Gastroesophageal sphincter (tissue), 3 donors: ENCODE results near the gene CD48.

ENCODE experiments used
- EP300 ChIP-seq: sonication (generic); formaldehyde crosslinking; IDR thresholded peaks from one replicate; pipeline ENCODE4 v1.6.1; 2017; ENCODE audit warnings: antibody characterized with exemption, mild to moderate bottlenecking
- POLR2A ChIP-seq, 2 donors: fragments of 450-650 bp; IDR thresholded peaks; one replicate each; pipeline ENCODE4 v1.6.1; 2017; ENCODE audit warnings: antibody characterized with exemption in 2 of 2, mild to moderate bottlenecking in 2 of 2, moderate library complexity in 1 of 2
- POLR2AphosphoS5 ChIP-seq: sonication (generic); formaldehyde crosslinking; IDR thresholded peaks from one replicate; pipeline ENCODE4 v1.6.1; 2017; ENCODE audit warnings: antibody characterized with exemption
- TF ChIP-seq, protein P1 (sequence below), 4 experiments: fragments of 200-600 bp in 2 of 4; fragments of 450-650 bp in 2 of 4; sonication (generic) in 1 of 4; IDR thresholded peaks; one replicate each; pipeline ENCODE4 v1.5.1; 2017 to 2019; ENCODE audit warnings: antibody characterized with exemption in 4 of 4, mild to moderate bottlenecking in 2 of 4, moderate library complexity in 2 of 4

DNA sequence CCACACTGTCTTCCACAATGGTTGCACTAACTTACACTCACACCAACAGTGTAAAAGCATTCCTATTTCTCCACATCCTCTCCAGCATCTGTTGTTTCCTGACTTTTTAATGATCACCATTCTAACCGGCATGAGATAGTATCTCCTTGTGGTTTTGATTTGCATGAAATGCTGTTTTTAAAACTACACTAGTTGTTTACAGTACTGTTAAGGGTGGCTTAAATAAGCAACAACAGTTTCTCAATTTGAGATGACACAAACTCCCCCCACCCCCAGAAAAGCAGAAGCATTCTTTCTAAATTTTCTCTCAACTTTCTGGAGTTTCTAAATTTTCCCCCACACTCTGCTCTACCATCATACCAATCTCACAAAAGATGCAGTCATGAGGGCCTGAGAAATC, 20.4 kb upstream of the CD48 start:
- no peak for TF ChIP-seq EP300
- TF ChIP-seq, protein P1, sequence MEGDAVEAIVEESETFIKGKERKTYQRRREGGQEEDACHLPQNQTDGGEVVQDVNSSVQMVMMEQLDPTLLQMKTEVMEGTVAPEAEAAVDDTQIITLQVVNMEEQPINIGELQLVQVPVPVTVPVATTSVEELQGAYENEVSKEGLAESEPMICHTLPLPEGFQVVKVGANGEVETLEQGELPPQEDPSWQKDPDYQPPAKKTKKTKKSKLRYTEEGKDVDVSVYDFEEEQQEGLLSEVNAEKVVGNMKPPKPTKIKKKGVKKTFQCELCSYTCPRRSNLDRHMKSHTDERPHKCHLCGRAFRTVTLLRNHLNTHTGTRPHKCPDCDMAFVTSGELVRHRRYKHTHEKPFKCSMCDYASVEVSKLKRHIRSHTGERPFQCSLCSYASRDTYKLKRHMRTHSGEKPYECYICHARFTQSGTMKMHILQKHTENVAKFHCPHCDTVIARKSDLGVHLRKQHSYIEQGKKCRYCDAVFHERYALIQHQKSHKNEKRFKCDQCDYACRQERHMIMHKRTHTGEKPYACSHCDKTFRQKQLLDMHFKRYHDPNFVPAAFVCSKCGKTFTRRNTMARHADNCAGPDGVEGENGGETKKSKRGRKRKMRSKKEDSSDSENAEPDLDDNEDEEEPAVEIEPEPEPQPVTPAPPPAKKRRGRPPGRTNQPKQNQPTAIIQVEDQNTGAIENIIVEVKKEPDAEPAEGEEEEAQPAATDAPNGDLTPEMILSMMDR (IDR thresholded peaks at IDR 0.05): no peak
- TF ChIP-seq POLR2AphosphoS5: no peak
- TF ChIP-seq POLR2A (IDR thresholded peaks at IDR 0.05): no peak
